HepG2 (cell line): ENCODE measurements around the gene L3MBTL4. TPM values are rescaled to one million over a fixed set of nuclear protein-coding genes. Genes with fewer than 3 reads are reported as not detected.

Experiments used
- ATAC-seq: fragments of 200-7000 bp; cut with Tn5 transposase; 3 replicates; pipeline ENCODE4 v1.9.1; 2020; ENCODE audit warnings: mild to moderate bottlenecking, moderate library complexity
- BruUV-seq: library from RNA; stranded (reverse); fragments of 400-500 nt; replicated peaks from 2 replicates; lab custom pipeline; 2021; lab: Mats Ljungman, UMichigan
- CTCF ChIA-PET: fragments of 300-600 bp; formaldehyde crosslinking; extraction: SDS; loops from one replicate; lab custom pipeline; 2021; ENCODE audit warnings: low total read pairs, inconsistent platforms, low intra/inter-chr PET ratio; lab: Yijun Ruan, JAX
- POLR2A ChIA-PET: fragments of 350-600 bp; sonication (Branson Sonifier 250); formaldehyde crosslinking; loops from one replicate; lab custom pipeline; 2020; ENCODE audit warnings: antibody characterized with exemption, inconsistent platforms; lab: Yijun Ruan, JAX
- DNase-seq: peaks from one replicate; pipeline ENCODE4 v3.0.0-alpha.2; 2015; ENCODE audit warnings: low spot score
- FAIRE-seq: peaks from 3 replicates; lab custom pipeline; 2011; peaks lifted over from hg19 to GRCh38; lab: Jason Lieb, UNC
- H2AFZ ChIP-seq: one replicate; pipeline ENCODE4 v1.6.1; 2011; ENCODE audit warnings: low read length, inconsistent platforms
- H3K27ac ChIP-seq: fragments of 300-600 bp; 3 replicates; pipeline ENCODE4 v1.8.0; 2011; ENCODE audit warnings: mixed run types, mild to moderate bottlenecking, mixed read lengths, low read length, inconsistent platforms; ENCODE audit not compliant: insufficient read depth; ENCODE audit errors: extremely low read length
- H3K27me3 ChIP-seq, 2 experiments: fragments of 200-600 bp in 1 of 2; 2 replicates in 1 of 2; 3 replicates in 1 of 2; pipeline versions ENCODE4 v1.6.0 to v1.8.0; 2011; ENCODE audit warnings: low read length in 2 of 2, mild to moderate bottlenecking in 2 of 2, moderate library complexity in 2 of 2, inconsistent platforms in 1 of 2; ENCODE audit not compliant: insufficient read depth in 2 of 2, control insufficient read depth in 1 of 2
- H3K36me3 ChIP-seq, 2 experiments: fragments of 200-600 bp in 1 of 2; replicated peaks in 1 of 2; 2 replicates in 1 of 2; 3 replicates in 1 of 2; pipeline versions ENCODE4 v1.5.1 to v1.8.0; 2011; ENCODE audit warnings: low read length in 2 of 2, inconsistent platforms in 1 of 2; ENCODE audit not compliant: insufficient read depth in 2 of 2, control insufficient read depth in 1 of 2
- H3K4me1 ChIP-seq: 2 replicates; pipeline ENCODE4 v1.5.1; 2012; ENCODE audit warnings: low read length, inconsistent platforms; ENCODE audit not compliant: insufficient read depth
- H3K4me2 ChIP-seq: 2 replicates; pipeline ENCODE4 v1.6.0; 2011; ENCODE audit warnings: low read depth, low read length, inconsistent platforms
- H3K4me3 ChIP-seq, 3 experiments: fragments of 200-600 bp in 1 of 3; sonication (generic), shearing (Covaris generic) in 1 of 3; replicated peaks in 1 of 3; 2 replicates each; pipeline ENCODE4 v1.5.1; 2011 to 2016; ENCODE audit warnings: low read length in 3 of 3, inconsistent platforms in 2 of 3, low read depth in 2 of 3, mild to moderate bottlenecking in 2 of 3, control low read depth in 1 of 3, mixed read lengths in 1 of 3; ENCODE audit not compliant: insufficient read depth in 1 of 3
- H3K79me2 ChIP-seq: one replicate; pipeline ENCODE4 v1.6.1; 2011; ENCODE audit warnings: low read length, inconsistent platforms; ENCODE audit not compliant: insufficient read depth
- H3K9ac ChIP-seq: 2 replicates; pipeline ENCODE4 v1.6.0; 2011; ENCODE audit warnings: mild to moderate bottlenecking, low read depth, low read length, inconsistent platforms; ENCODE audit not compliant: insufficient read depth
- H3K9me3 ChIP-seq: 2 replicates; pipeline ENCODE4 v1.5.1; 2012; ENCODE audit warnings: mild to moderate bottlenecking, low read length
- H4K20me1 ChIP-seq: 2 replicates; pipeline ENCODE4 v1.6.0; 2011; ENCODE audit warnings: inconsistent platforms, mild to moderate bottlenecking, low read length, moderate library complexity; ENCODE audit not compliant: insufficient read depth
- GLI4 ChIP-seq: sonication (generic); formaldehyde crosslinking; IDR thresholded peaks from 2 replicates; pipeline ENCODE4 v1.5.1; 2020; ENCODE audit warnings: missing genetic modification reagents, mild to moderate bottlenecking, moderate library complexity, borderline replicate concordance
- HDAC6 ChIP-seq: fragments of 200-600 bp; sonication (generic); IDR thresholded peaks from 2 replicates; pipeline ENCODE4 v1.7.0; 2017; ENCODE audit warnings: mild to moderate bottlenecking, antibody characterized with exemption, low read length, low read depth
- HMG20A ChIP-seq: IDR thresholded peaks from 2 replicates; pipeline ENCODE4 v1.6.1; 2016; ENCODE audit warnings: borderline replicate concordance
- HOXA3 ChIP-seq: sonication (generic); formaldehyde crosslinking; IDR thresholded peaks from 2 replicates; pipeline ENCODE4 v1.5.0; 2020; ENCODE audit warnings: missing genetic modification reagents
- SNRNP70 ChIP-seq: fragments of 200-400 bp; formaldehyde crosslinking; IDR thresholded peaks from 2 replicates; pipeline ENCODE4 v1.6.1; 2017; ENCODE audit warnings: mild to moderate bottlenecking, low read depth, low read length, moderate library complexity
- YEATS4 ChIP-seq: sonication (generic); formaldehyde crosslinking; IDR thresholded peaks from 2 replicates; pipeline ENCODE4 v1.4.0; 2020; ENCODE audit warnings: missing genetic modification reagents, borderline replicate concordance
- ZNF160 ChIP-seq: sonication (generic); formaldehyde crosslinking; IDR thresholded peaks from 2 replicates; pipeline ENCODE4 v1.8.0; 2022; ENCODE audit warnings: mild to moderate bottlenecking, inconsistent platforms, missing genetic modification reagents
- ZNF232 ChIP-seq: sonication (generic); formaldehyde crosslinking; IDR thresholded peaks from 2 replicates; pipeline ENCODE4 v1.4.0; 2020; ENCODE audit warnings: missing genetic modification reagents, borderline replicate concordance
- ZNF362 ChIP-seq: sonication (generic); formaldehyde crosslinking; IDR thresholded peaks from 2 replicates; pipeline ENCODE4 v1.4.0; 2020; ENCODE audit warnings: missing genetic modification reagents, mild to moderate bottlenecking, borderline replicate concordance
- ZNF749 ChIP-seq: sonication (generic); formaldehyde crosslinking; IDR thresholded peaks from 2 replicates; pipeline ENCODE4 v1.8.0; 2022; ENCODE audit warnings: mild to moderate bottlenecking, missing genetic modification reagents, moderate library complexity, borderline replicate concordance
- ZNF766 ChIP-seq: sonication (generic); formaldehyde crosslinking; IDR thresholded peaks from 2 replicates; pipeline ENCODE4 v1.5.0; 2020; ENCODE audit warnings: missing genetic modification reagents, borderline replicate concordance
- in situ Hi-C: cut with HindIII; loops from 2 replicates; pipeline ENCODE4 v1.10.0; 2017; ENCODE audit warnings: low pct_unique_long_range_greater_than_20kb; ENCODE audit not compliant: extremely low pct_ligation_motif_present
- intact Hi-C: fragments of 100-400 bp; cut with micrococcal nuclease; formaldehyde crosslinking; loops from one replicate; pipeline ENCODE4 v1.10.0; 2022; ENCODE audit not compliant: unreplicated experiment
- polyA plus RNA-seq, 8 experiments: library from polyadenylated mRNA; depleted of rRNA in 3 of 8; stranded (reverse) in 7 of 8; unstranded in 1 of 8; fragments of >200 nt; fragmentation: Illumina TruSeq in 4 of 8; extraction: Trizol in 4 of 8; gene quantifications; 2 replicates each; pipeline versions ENCODE4 v1.2.1 to v1.2.3, GENCODE V29; 2011 to 2016; ENCODE audit warnings: low read depth in 4 of 8, missing spikeins in 1 of 8, mixed read lengths in 1 of 8; ENCODE audit not compliant: insufficient read depth in 1 of 8
- total RNA-seq, 5 experiments: library from RNA; depleted of rRNA; stranded (reverse); fragments of >200 nt; fragmentation: Illumina TruSeq; extraction: Trizol; gene quantifications; 2 replicates each; pipeline ENCODE4 v1.2.3, GENCODE V29; 2016; ENCODE audit warnings: low read depth in 1 of 5
- TF ChIP-seq, protein P1 (sequence below), 2 experiments: IDR thresholded peaks; 2 replicates each; pipeline ENCODE4 v1.6.1; 2011 to 2012; ENCODE audit warnings: low read length in 2 of 2, borderline replicate concordance in 1 of 2, low read depth in 1 of 2, mild to moderate bottlenecking in 1 of 2, moderate library complexity in 1 of 2

Gene L3MBTL4
- total and polyA plus RNA-seq, 2 of the 13 experiments (the other 11 are each of a cell fraction or from before 2014, with no cell fraction given), result 10.8 to 13.3 TPM

DNA sequence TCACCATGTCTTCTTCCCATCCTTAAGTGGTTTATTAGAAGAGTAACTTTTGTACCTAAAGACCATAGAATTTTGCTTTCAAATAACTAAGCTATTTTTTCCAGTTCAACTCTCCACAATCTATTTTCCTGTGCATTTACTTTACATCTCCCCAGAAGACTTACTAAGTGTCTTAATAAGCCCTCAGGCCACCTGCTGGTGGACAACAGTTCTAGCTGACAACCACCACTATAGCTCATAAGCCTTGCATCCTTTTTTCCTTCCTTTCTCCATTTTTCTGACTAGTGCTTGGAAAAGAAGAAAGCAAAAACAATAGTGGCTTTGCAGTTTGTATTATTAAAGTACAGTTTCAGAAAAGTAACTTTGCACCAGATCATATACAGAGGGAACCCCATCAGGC is 369.9 kb downstream of the L3MBTL4 start:
- H3K79me2 ChIP-seq, result no peaks in the 10 kb centered on the region
- no peak for TF ChIP-seq ZNF232
- TF ChIP-seq HMG20A (CRISPR knock-in tag), result no peak
- no peak for TF ChIP-seq GLI4 (CRISPR knock-in tag)
- TF ChIP-seq, protein P1, sequence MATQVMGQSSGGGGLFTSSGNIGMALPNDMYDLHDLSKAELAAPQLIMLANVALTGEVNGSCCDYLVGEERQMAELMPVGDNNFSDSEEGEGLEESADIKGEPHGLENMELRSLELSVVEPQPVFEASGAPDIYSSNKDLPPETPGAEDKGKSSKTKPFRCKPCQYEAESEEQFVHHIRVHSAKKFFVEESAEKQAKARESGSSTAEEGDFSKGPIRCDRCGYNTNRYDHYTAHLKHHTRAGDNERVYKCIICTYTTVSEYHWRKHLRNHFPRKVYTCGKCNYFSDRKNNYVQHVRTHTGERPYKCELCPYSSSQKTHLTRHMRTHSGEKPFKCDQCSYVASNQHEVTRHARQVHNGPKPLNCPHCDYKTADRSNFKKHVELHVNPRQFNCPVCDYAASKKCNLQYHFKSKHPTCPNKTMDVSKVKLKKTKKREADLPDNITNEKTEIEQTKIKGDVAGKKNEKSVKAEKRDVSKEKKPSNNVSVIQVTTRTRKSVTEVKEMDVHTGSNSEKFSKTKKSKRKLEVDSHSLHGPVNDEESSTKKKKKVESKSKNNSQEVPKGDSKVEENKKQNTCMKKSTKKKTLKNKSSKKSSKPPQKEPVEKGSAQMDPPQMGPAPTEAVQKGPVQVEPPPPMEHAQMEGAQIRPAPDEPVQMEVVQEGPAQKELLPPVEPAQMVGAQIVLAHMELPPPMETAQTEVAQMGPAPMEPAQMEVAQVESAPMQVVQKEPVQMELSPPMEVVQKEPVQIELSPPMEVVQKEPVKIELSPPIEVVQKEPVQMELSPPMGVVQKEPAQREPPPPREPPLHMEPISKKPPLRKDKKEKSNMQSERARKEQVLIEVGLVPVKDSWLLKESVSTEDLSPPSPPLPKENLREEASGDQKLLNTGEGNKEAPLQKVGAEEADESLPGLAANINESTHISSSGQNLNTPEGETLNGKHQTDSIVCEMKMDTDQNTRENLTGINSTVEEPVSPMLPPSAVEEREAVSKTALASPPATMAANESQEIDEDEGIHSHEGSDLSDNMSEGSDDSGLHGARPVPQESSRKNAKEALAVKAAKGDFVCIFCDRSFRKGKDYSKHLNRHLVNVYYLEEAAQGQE (IDR thresholded peaks at IDR 0.05; ENCODE audit: borderline replicate concordance in 1 of 2, low read depth in 1 of 2, low read length in 2 of 2), result no peak
- no peak for TF ChIP-seq ZNF766 (CRISPR knock-in tag)
- no peak for TF ChIP-seq SNRNP70
- no peak for TF ChIP-seq HOXA3 (CRISPR knock-in tag)
- TF ChIP-seq YEATS4 (CRISPR knock-in tag), result no peak
- TF ChIP-seq HDAC6, result no peak
- no peak for TF ChIP-seq ZNF749 (CRISPR knock-in tag)
- TF ChIP-seq ZNF160 (CRISPR knock-in tag), result no peak
- no peak for TF ChIP-seq ZNF362 (CRISPR knock-in tag)
- peak; percentile 8 for DNase-seq
- POLR2A ChIA-PET, result no interaction called here
- no peak overlapping the region for H2AFZ ChIP-seq
- no TSS peak for BruUV-seq
- intact Hi-C loops (no loop called here), in situ Hi-C loops (no loop called here)
- H4K20me1 ChIP-seq, result no peaks in the 10 kb centered on the region
- H3K9ac ChIP-seq, result no peak overlapping the region
- H3K36me3 ChIP-seq, result no peaks in the 10 kb centered on the region; a peak in 1 of 5 replicates
- FAIRE-seq, result no peak
- peaks cover 7% of the 10 kb centered on the region; the same call in 1 of the 2 replicates for H3K9me3 ChIP-seq
- H3K27ac ChIP-seq, result no peak overlapping the region
- no peaks in the 10 kb centered on the region; a peak in 1 of 5 replicates for H3K27me3 ChIP-seq
- no peaks in the 10 kb centered on the region for H3K4me1 ChIP-seq
- no peak overlapping the region for H3K4me3 ChIP-seq
- CTCF ChIA-PET, result no interaction called here
- no peak overlapping the region for H3K4me2 ChIP-seq
- ATAC-seq, result no peak
